Right lobe of liver (tissue), 6 donors: ENCODE results near the gene PNLIPRP1. TPM values are rescaled to one million over a fixed set of nuclear protein-coding genes. Genes with fewer than 3 reads are reported as not detected.

Experiments
- ATAC-seq, 4 donors: fragments of 200-7000 bp; cut with Tn5 transposase; one replicate each; pipeline ENCODE4 v1.9.1; 2020; ENCODE audit warnings: mild to moderate bottlenecking in 4 of 4, moderate library complexity in 4 of 4
- DNase-seq, 3 donors: peaks; one replicate each; pipeline ENCODE4 v3.0.0-alpha.2; 2020
- H3K27ac ChIP-seq, 3 donors: fragments of 200-600 bp; one replicate each; pipeline ENCODE4 v1.8.0; 2022
- H3K27me3 ChIP-seq, 2 donors: fragments of 200-600 bp; one replicate each; pipeline ENCODE4 v1.8.0; 2022
- H3K36me3 ChIP-seq, 4 donors: fragments of 200-600 bp; sonication (generic) in 1 of 4; one replicate each; pipeline versions ENCODE4 v1.5.1 to v1.8.0; 2017 to 2022; ENCODE audit warnings: control low read depth in 1 of 4
- H3K4me1 ChIP-seq, 4 donors: fragments of 200-600 bp; sonication (generic) in 1 of 4; one replicate each; pipeline versions ENCODE4 v1.5.1 to v1.8.0; 2017 to 2022; ENCODE audit warnings: control low read depth in 1 of 4
- H3K4me3 ChIP-seq, 3 donors: fragments of 200-600 bp; one replicate each; pipeline ENCODE4 v1.8.0; 2022
- H3K9me3 ChIP-seq, 4 donors: fragments of 200-600 bp; sonication (generic) in 1 of 4; one replicate each; pipeline versions ENCODE4 v1.5.1 to v1.8.0; 2017 to 2022; ENCODE audit warnings: control low read depth in 1 of 4
- POLR2A ChIP-seq: fragments of 450-650 bp; IDR thresholded peaks from one replicate; pipeline ENCODE4 v1.6.1; 2017; ENCODE audit warnings: antibody characterized with exemption, mild to moderate bottlenecking
- WGBS: methylation state at CpG from one replicate; pipeline ENCODE4 v1.1.6; 2018; ENCODE audit warnings: low coverage, low lambda C conversion rate; ENCODE audit not compliant: insufficient coverage; ENCODE audit errors: missing lambda C conversion rate; 5-methylcytosine and 5-hydroxymethylcytosine counted together
- intact Hi-C, 2 donors: fragments of 100-400 bp; cut with DNase I; formaldehyde crosslinking; loops; one replicate each; pipeline versions ENCODE4 v1.11.2 to v1.14.1; 2022
- total RNA-seq, 6 experiments: library from RNA; depleted of rRNA in 2 of 6; stranded (reverse); fragments of >200 nt in 2 of 6; fragmentation: NEBNext Ultra II Directional in 3 of 6; extraction: Animal tissue kit (Norgen Biotek cat#: 25700) in 3 of 6; gene quantifications; one replicate each; pipeline versions ENCODE4 v1.1.0 to v1.2.4, GENCODE V29; 2016 to 2023
- TF ChIP-seq, protein P1 (sequence below), 4 donors: fragments of 200-600 bp in 3 of 4; fragments of 450-650 bp in 1 of 4; IDR thresholded peaks; one replicate each; pipeline versions ENCODE4 v1.5.1 to v1.8.0; 2016 to 2022; ENCODE audit warnings: antibody characterized with exemption in 4 of 4, mild to moderate bottlenecking in 2 of 4
- donor health status: DM: no; HTN: yes; CAD: no.
- donor health status: DM: no; HTN: no; CAD: no.
- donor health status: DM: no; HTN: no; CAD: no.
- donor health status: DM: no; HTN: yes; CAD: no.
- donor health status: DM: no; HTN: yes; CAD: no.

PNLIPRP1 gene
- total RNA-seq, 6 experiments from 2014 or later, result not detected

DNA sequence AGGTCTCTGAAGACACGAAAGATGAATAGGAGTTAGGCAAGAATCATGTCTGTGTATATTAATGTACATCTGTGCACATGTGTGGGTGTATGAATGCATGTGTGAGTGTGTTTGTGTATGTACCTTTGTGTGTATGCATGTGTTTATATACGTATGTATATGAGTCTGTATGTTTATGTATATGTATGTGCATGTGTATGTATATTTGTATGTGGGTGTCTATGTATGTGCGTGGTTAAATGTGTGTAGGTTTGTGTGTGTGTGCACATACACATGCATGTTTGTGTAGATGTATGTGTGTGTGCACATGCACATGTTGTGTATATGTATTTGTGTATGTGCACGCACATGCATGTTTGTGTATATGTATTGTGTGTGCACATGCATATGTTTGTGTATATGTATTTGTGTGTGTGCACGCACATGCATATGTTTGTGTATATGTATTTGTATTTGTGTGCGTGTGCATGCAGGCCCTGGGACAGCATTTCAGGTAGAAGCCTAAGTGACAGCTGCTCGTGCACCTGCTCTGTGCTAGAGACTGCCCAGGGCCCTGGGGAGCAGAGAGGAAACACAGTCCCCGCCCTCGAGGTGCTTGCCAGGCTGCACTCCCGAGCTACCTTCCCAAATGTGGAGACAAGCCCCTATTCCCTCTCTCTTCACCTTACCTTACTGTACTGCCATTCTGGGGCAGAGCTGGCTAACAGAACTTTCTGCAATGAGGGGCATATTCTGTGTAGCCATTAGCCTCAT lies 12.1 kb downstream of the PNLIPRP1 start:
- no peak for ATAC-seq
- Histone ChIP-seq H3K4me3 (no peak overlapping the region), H3K27ac (no peak overlapping the region)

DNA sequence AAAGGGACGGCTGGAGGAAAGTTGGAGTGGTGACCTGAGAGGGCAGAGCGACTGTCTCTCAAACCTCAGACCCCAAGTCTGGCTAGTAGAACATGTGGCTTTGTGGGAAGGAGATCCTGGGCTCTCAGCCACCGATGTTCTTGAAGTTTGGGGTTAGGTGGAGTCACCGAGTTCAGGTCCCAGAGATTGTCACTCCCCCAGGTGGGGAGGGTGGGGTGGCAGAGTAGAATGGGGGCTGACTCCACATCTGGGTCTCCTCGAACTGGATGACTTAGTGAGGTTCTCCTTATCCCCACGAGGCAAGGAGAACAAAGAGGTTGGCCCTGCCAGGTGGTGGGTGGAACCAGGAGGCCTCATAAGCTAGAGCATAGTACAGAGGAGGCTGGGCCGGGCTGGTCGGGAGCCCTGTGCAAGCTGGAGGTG lies 15.3 kb downstream of the PNLIPRP1 start:
- no peak overlapping the region for H3K4me3 ChIP-seq
- TF ChIP-seq, protein P1, sequence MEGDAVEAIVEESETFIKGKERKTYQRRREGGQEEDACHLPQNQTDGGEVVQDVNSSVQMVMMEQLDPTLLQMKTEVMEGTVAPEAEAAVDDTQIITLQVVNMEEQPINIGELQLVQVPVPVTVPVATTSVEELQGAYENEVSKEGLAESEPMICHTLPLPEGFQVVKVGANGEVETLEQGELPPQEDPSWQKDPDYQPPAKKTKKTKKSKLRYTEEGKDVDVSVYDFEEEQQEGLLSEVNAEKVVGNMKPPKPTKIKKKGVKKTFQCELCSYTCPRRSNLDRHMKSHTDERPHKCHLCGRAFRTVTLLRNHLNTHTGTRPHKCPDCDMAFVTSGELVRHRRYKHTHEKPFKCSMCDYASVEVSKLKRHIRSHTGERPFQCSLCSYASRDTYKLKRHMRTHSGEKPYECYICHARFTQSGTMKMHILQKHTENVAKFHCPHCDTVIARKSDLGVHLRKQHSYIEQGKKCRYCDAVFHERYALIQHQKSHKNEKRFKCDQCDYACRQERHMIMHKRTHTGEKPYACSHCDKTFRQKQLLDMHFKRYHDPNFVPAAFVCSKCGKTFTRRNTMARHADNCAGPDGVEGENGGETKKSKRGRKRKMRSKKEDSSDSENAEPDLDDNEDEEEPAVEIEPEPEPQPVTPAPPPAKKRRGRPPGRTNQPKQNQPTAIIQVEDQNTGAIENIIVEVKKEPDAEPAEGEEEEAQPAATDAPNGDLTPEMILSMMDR (IDR thresholded peaks at IDR 0.05), result no peak
- TF ChIP-seq POLR2A, result no peak
- no peaks in the 10 kb centered on the region for H3K36me3 ChIP-seq
- H3K4me1 ChIP-seq, result no peaks in the 10 kb centered on the region
- WGBS, result 33% methylated on average over 5 of the region's 8 CpGs
- no peak overlapping the region for H3K27ac ChIP-seq
- ATAC-seq, result no peak
- no peaks in the 10 kb centered on the region for H3K9me3 ChIP-seq
- no peak for DNase-seq
- peaks cover 0 to 3% of the 10 kb centered on the region in 2 donors for H3K27me3 ChIP-seq
- intact Hi-C loops, result no loop called here

More for the DNA sequence above, 12.1 kb downstream of the PNLIPRP1 start:
- no peak for DNase-seq
- intact Hi-C loops, result no loop called here
- TF ChIP-seq, protein P1 (IDR thresholded peaks at IDR 0.05), result no peak
- no peak for TF ChIP-seq POLR2A
- no peaks in the 10 kb centered on the region for H3K27me3 ChIP-seq
- H3K36me3 ChIP-seq, result no peaks in the 10 kb centered on the region
- WGBS, result 65% methylated on average over 7 of the region's 10 CpGs
- no peaks in the 10 kb centered on the region for H3K9me3 ChIP-seq
- H3K4me1 ChIP-seq, result no peaks in the 10 kb centered on the region

DNA sequence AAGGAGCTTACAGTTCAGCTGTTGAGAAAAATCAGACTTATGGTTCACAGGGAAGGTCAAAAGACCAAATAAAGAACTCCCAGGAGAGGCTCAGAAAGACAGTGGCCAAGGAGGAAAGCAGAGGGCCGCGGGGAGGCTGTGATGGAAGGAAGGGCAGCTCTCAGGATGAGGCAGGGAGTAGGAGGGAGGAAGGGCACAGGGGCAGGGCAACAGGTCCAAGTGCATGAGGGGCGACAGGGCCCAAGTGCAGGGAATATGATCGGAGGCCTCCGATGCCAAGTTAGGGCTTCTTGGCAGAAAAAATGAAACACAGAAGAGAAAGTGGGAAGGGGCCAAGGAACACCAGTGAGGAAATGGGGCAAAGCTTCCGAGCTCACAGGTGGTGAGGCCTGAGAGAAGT lies 16.6 kb downstream of the PNLIPRP1 start:
- no peak for TF ChIP-seq POLR2A
- TF ChIP-seq, protein P1 (IDR thresholded peaks at IDR 0.05), result no peak
- H3K36me3 ChIP-seq, result no peaks in the 10 kb centered on the region
- no peak overlapping the region for H3K27ac ChIP-seq
- H3K4me3 ChIP-seq, result no peak overlapping the region
- peaks cover 0 to 3% of the 10 kb centered on the region in 2 donors for H3K27me3 ChIP-seq
- no peaks in the 10 kb centered on the region for H3K9me3 ChIP-seq
- DNase-seq (no peak), ATAC-seq (no peak)
- WGBS, result 58% methylated on average over 4 of the region's 6 CpGs
- intact Hi-C loops, result no loop called here
- no peaks in the 10 kb centered on the region for H3K4me1 ChIP-seq

DNA sequence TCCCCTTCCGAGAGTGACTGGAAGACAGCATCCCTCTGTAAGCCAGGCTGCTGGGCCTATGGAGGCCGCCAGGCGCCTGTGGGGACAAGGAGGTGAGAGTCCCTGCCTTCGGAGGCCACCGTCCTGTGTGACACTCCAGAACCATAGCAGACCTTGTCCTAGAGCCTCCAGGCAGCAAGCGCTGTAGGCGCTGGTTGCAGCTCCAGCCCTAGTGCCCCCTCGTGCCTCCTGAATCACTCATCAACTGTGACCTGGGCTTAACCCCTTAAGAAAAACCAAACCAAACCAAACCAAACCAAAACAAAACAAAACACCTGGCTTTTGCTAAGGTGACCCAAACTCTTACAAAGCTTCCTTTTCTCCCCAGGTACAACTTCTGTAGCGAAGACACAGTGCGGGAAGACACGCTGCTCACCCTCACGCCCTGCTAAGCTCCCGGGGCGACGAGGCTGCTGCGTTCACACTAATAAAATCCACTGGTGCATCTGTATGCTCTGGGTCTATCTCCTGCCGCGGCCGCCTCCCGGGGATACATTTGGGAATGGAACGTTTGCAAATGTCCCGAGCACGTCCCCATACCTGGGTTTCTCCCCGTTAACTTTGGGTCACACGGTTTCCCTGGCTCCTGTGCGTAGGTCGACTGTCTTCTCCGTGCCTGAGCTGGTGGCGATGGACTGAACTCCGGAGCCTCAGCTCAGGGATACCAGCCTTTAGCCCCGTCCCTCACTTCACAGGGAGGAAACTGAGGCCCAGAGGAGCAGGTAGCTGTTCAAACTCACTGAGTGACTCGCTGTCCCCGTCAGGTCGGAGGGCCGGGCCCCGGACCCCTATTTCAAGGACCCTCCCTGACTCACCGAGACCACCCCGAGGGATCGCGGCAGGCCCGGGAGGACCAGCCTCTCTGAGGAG lies 18.2 kb downstream of the PNLIPRP1 start:
- DNase-seq (no peak), ATAC-seq (peak in 1 of 4 donors; percentile 20)
- Histone ChIP-seq H3K9me3 (no peaks in the 10 kb centered on the region), H3K27ac (no peak overlapping the region), H3K36me3 (no peaks in the 10 kb centered on the region), H3K4me3 (no peak overlapping the region), H3K27me3 (peaks cover 0 to 3% of the 10 kb centered on the region in 2 donors), H3K4me1 (no peaks in the 10 kb centered on the region)
- WGBS, result 11% methylated on average over 14 of the region's 41 CpGs
- TF ChIP-seq, protein P1 (IDR thresholded peaks at IDR 0.05), result no peak
- TF ChIP-seq POLR2A, result no peak
- intact Hi-C loops, result no loop called here
